Ovary (tissue), 9 donors: ENCODE results near the gene LRMDA. TPM values are rescaled to one million over a fixed set of nuclear protein-coding genes. Genes with fewer than 3 reads are reported as not detected.

Experiments
- DNase-seq, 5 donors: peaks; one replicate each; pipeline ENCODE4 v3.0.0-alpha.2; 2019 to 2020
- H3K27ac ChIP-seq, 2 donors: fragments of 200-600 bp; one replicate each; pipeline versions ENCODE4 v1.5.1 to v1.8.0; 2019 to 2022
- H3K27me3 ChIP-seq: fragments of 200-600 bp; one replicate; pipeline ENCODE4 v1.8.0; 2022
- H3K36me3 ChIP-seq: fragments of 200-600 bp; sonication (generic); one replicate; pipeline ENCODE4 v1.5.1; 2019
- H3K4me1 ChIP-seq: one replicate; pipeline ENCODE4 v1.8.1; 2013; ENCODE audit warnings: mild to moderate bottlenecking, moderate library complexity; ENCODE audit not compliant: insufficient read depth
- H3K4me3 ChIP-seq: fragments of 200-600 bp; sonication (generic); one replicate; pipeline ENCODE4 v1.5.1; 2017
- H3K9me3 ChIP-seq, 2 donors: fragments of 200-600 bp in 1 of 2; sonication (generic) in 1 of 2; one replicate each; pipeline versions ENCODE4 v1.5.1 to v1.8.1; 2013 to 2019; ENCODE audit warnings: mild to moderate bottlenecking in 1 of 2, moderate library complexity in 1 of 2
- CTCF ChIP-seq, 3 donors: fragments of 450-650 bp in 2 of 3; fragments of 200-600 bp in 1 of 3; IDR thresholded peaks; one replicate each; pipeline versions ENCODE4 v1.5.1 to v1.8.0; 2016 to 2022; ENCODE audit warnings: antibody characterized with exemption in 3 of 3, mild to moderate bottlenecking in 1 of 3
- EP300 ChIP-seq: sonication (generic); formaldehyde crosslinking; IDR thresholded peaks from one replicate; pipeline ENCODE4 v1.6.1; 2017; ENCODE audit warnings: antibody characterized with exemption
- POLR2A ChIP-seq: fragments of 450-650 bp; IDR thresholded peaks from one replicate; pipeline ENCODE4 v1.6.1; 2017; ENCODE audit warnings: antibody characterized with exemption, mild to moderate bottlenecking, moderate library complexity
- WGBS, 3 donors: extraction: QIAGEN DNeasy Blood & Tissue Kit in 1 of 3; methylation state at CpG; one replicate each; pipeline versions ENCODE4 v1.1.5 to v1.1.7; 2013 to 2017; 5-methylcytosine and 5-hydroxymethylcytosine counted together
- intact Hi-C, 4 donors: fragments of 100-400 bp; cut with DNase I; formaldehyde crosslinking; loops; one replicate each; pipeline versions ENCODE4 v1.11.0 to v1.15.1; 2022 to 2023
- polyA plus RNA-seq, 2 donors: library from polyadenylated mRNA; stranded (reverse); fragments of 200-250 nt in 1 of 2; fragments of 350-450 nt in 1 of 2; fragmentation: Illumina TruSeq in 1 of 2; extraction: RNeasy Lipid Tissue Mini Kit (QIAGEN cat#74804) in 1 of 2; gene quantifications; one replicate each; pipeline ENCODE4 v1.2.3, GENCODE V29; 2013 to 2014
- total RNA-seq, 7 donors: library from RNA; depleted of rRNA in 2 of 7; stranded (reverse); fragments of >200 nt in 2 of 7; fragmentation: NEBNext Ultra II Directional in 3 of 7; extraction: Animal tissue kit (Norgen Biotek cat#: 25700) in 3 of 7; gene quantifications; one replicate each; pipeline versions ENCODE4 v1.1.0 to v1.2.4, GENCODE V29; 2016 to 2023
- donor health status: DM: no; HTN: no; CAD: no; lungs with moderate emphysema.
- donor health status: DM: no; HTN: no; CAD: no.
- donor health status: Bipolar disorder and iron deficiency.
- donor health status: DM: yes; HTN: yes; CAD: no.
- donor health status: DM: no; HTN: no; CAD: no.
- donor health status: DM: yes; HTN: yes; CAD: no.

The LRMDA gene
- total and polyA plus RNA-seq, 9 donors, result 14.8 to 30.7 (median 22.9) TPM

DNA sequence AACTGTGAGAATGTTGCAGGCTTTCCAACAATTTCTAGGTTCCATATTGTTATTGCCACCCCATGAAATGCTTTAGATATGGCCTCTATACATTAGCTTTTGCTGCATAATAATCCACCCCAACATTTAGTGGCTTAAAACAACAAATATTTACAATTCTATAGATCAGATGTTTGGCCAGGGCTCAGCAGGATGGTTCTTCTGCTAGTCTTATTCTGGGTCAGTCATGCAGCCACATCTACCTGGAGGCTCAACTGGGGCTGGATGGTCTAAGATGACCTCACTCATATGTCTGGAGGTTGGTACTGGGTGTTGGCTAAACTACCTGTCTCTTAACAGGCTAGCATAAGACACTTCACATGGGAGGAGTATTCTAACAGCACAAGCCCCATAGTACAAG lies 607.3 kb downstream of the LRMDA start:
- Histone ChIP-seq H3K4me3 (no peak overlapping the region), H3K36me3 (no peaks in the 10 kb centered on the region), H3K4me1 (peaks cover 7% of the 10 kb centered on the region), H3K27me3 (no peaks in the 10 kb centered on the region), H3K27ac (no peak overlapping the region), H3K9me3 (no peaks in the 10 kb centered on the region)
- DNase-seq, result no peak
- intact Hi-C loops, result loop anchor here in 3 of 4 donors (5.0 to 10.0 kb wide), 5 partner anchors 266 to 966 kb away; partner anchors contain the start of gene ZNF503 (in 1 of the 3)
- TF ChIP-seq EP300, result no peak

DNA sequence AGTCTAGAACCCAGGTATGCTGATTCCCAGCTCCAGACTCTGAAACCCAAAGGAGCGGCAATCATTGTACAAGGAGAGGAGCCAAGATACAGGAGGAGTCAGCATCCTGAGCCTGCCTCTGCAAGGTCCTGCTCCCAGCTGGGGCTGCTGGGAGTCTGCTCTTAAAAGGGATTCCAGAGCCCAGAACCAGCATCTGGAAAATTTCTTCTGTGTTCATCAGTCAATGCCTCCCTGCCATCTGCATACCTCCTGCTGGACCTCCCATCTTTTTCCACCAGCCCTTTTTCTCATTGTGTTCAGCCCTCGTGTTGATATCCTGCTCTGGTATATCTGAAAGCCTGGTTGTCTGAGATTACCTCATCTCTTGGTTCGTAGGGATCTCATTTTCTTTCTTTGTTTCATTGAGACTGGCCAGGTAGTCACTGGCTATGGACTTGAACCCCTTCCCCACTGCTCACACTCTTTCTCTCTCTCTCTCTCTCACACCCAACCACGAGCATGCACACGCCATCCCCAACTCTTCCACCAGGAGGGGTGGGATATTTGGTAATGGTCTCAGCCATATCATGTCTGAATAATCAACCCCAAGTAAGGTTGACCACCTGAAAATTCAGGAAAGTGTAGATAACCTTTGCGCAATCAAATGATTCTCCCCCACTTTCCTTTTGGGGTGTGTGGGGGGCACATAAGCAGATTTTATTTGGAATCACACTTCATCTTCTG lies 608.8 kb downstream of the LRMDA start:
- WGBS, 3 donors, result 94 to 96% (median 95%) methylated on average over 6 of the region's 6 CpGs
- Histone ChIP-seq H3K27me3 (no peaks in the 10 kb centered on the region), H3K9me3 (no peaks in the 10 kb centered on the region), H3K4me3 (no peak overlapping the region), H3K36me3 (no peaks in the 10 kb centered on the region), H3K4me1 (peaks cover 3% of the 10 kb centered on the region), H3K27ac (no peak overlapping the region)
- no peak for DNase-seq
- intact Hi-C loops, result no loop called here
- TF ChIP-seq POLR2A (no peak), EP300 (no peak), CTCF (IDR thresholded peaks at IDR 0.05) (no peak)

- H3K27me3 ChIP-seq, result no peaks in the 10 kb centered on the region
- H3K4me3 ChIP-seq, result no peak overlapping the region
- H3K27ac ChIP-seq, result no peak overlapping the region
- H3K4me1 ChIP-seq, result peaks cover 3% of the 10 kb centered on the region
- H3K36me3 ChIP-seq, result no peaks in the 10 kb centered on the region
- DNase-seq, result no peak
- 94 to 96% (median 95%) methylated on average over 6 of the region's 6 CpGs for WGBS, 3 donors
- no peaks in the 10 kb centered on the region for H3K9me3 ChIP-seq
- intact Hi-C loops, result no loop called here
- no peak for TF ChIP-seq EP300
- TF ChIP-seq CTCF (IDR thresholded peaks at IDR 0.05), result no peak
- no peak for TF ChIP-seq POLR2A
These were observed 609.4 kb downstream of the LRMDA start for GRCh38 chr10:76040830-76041220.

DNA sequence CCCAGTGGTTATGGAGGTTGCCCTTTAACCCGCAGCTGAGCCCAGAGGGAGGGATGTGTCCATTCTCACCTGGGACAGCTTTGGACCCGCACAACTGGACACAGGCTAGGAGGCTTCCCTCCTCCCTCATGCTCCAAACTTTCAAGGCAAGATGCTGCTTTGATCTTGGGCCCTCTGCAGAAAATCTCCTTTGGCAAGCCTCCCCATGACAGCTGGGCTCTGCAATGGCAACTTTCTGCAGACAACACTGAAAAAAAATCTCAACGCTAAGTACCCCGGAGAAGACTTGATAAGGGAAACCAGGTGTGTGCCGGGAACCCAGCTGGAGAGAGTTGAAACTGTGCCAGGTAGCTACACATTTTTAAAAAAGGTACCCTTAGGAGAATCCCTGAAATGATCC lies 610.1 kb downstream of the LRMDA start:
- Histone ChIP-seq H3K4me1 (peaks cover 2% of the 10 kb centered on the region), H3K27me3 (no peaks in the 10 kb centered on the region), H3K27ac (no peak overlapping the region), H3K9me3 (no peaks in the 10 kb centered on the region), H3K4me3 (no peak overlapping the region), H3K36me3 (no peaks in the 10 kb centered on the region)
- 29 to 51% (median 30%) methylated on average over 5 of the region's 5 CpGs for WGBS, 3 donors
- TF ChIP-seq CTCF (IDR thresholded peaks at IDR 0.05), result no peak
- no peak for TF ChIP-seq EP300
- TF ChIP-seq POLR2A, result no peak
- DNase-seq, result no peak
- intact Hi-C loops, result no loop called here

GRCh38 chr10:76043261-76043660 lies 611.8 kb downstream of the LRMDA start:
- no peaks in the 10 kb centered on the region for H3K36me3 ChIP-seq
- peaks cover 2% of the 10 kb centered on the region for H3K4me1 ChIP-seq
- 98 to 100% (median 99%) methylated on average over 2 of the region's 2 CpGs for WGBS, 3 donors
- TF ChIP-seq POLR2A (no peak), EP300 (no peak), CTCF (IDR thresholded peaks at IDR 0.05) (no peak)
- H3K9me3 ChIP-seq, result no peaks in the 10 kb centered on the region
- no peaks in the 10 kb centered on the region for H3K27me3 ChIP-seq
- intact Hi-C loops, result no loop called here
- no peak overlapping the region for H3K4me3 ChIP-seq
- no peak overlapping the region for H3K27ac ChIP-seq
- DNase-seq, result no peak
